ENCODE data around the gene ZNF423. TPM values are rescaled to one million over a fixed set of nuclear protein-coding genes. Genes with fewer than 3 reads are reported as not detected.
"Not testable (repeated sequence)": the region's sequence is repeated elsewhere in the genome, so short reads cannot be mapped to it uniquely, and the experiment has no call there.

Gene ZNF423
- total RNA-seq, 1 experiment from 2014 or later: not detected

DNA sequence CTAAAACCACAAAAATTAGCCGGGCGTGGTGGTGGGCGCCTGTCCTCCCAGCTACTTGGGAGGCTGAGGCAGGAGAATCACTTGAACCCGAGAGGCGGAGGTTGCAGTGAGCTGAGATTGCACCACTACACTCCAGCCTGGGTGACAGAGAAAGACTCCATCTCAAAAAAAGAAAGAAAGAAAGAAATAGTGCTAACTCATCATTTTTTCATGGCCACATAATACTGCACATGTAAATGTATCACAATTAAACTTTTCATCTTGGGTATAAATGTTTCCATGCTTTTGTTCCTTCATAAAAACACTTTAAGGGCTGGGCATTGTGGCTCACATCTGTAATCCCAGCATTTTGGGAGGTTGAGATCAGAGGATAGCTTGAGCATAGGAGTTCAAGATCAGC is 15.9 kb upstream of the ZNF423 start:
- DNase-seq (ENCODE audit: low read depth): not testable (repeated sequence)

DNA sequence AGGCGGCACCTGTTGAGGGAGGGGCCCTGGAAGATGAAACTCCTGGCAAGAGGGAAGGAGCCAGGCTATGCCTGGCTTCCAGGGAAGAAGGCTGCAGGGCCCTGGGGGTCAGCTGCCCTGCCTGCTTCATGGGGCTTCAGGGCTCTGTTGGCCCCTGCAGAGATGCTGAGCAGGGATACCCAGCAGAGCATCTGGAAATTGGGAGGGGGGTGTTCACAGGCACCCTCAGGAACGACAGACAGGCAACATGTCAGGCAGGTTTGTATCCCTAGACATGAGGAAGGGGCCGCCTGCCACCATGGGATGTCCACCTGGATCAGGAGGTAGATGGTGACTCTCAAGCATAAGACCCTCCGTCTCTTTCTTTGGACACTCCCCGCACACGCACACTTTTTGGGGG is 13.8 kb upstream of the ZNF423 start:
- no peak for DNase-seq (ENCODE audit: low read depth)

DNA sequence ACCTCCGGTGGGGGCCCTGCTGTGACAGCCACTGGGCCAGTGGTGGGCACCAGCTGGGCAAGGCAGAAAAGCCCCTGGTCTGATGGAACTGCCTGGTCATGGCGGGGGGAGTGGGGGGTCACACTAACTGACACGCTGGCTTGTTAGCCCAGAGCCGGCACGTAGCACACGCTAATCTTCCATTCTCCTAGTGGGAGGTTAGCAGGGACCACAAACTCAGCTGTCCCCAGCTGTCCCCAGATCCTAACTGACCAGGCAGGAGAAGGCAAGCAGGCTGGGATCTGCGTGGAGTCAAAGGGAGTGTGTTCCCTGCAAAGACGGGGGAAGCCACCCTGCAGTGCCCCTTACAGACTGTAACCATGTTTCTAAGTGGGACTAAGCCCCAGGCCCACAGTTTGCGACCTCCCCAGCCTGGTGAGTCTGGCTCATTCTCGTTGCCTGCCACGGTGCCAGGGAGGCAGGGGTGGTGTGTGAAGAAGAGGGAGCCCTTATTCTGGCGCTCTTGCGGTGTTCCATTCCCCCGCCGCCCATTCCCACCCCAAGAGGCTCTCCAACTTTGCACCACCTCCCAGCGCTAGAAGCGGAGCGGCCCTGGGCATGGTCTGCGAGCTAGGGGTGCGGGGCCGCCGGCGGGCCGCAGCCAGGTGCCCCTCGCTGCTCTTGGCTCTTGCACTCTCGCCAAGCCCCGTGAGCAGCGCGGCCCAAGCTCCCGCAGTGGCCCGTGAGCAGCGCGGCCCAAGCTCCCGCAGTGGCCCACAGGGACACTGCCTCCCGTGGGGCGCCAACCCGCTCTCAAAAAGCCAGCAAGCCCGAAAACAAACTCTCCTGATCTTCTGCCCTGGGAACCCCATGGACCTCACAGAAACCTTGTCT is 12.1 kb upstream of the ZNF423 start:
- DNase-seq (ENCODE audit: low read depth): no peak

DNA sequence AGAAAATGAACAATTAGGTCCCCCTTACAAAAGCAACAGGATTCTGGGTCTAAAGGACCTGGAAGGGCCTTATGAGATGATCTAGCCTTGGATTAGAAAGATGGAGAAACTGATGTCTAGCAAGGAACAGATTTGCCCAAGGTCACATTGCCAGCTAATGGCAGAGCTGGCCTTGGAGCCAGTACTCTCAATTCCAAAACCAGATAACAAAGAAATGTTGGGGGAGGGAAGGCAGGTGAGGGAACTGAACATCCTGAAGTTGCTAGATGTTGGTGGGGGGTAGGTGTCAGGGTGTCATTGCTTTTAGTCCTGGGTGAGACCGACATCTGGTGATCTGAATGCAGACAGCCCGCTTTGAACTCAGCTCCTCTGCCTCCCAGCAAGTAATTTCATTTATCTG is 11.3 kb upstream of the ZNF423 start:
- no peak for DNase-seq (ENCODE audit: low read depth)

DNA sequence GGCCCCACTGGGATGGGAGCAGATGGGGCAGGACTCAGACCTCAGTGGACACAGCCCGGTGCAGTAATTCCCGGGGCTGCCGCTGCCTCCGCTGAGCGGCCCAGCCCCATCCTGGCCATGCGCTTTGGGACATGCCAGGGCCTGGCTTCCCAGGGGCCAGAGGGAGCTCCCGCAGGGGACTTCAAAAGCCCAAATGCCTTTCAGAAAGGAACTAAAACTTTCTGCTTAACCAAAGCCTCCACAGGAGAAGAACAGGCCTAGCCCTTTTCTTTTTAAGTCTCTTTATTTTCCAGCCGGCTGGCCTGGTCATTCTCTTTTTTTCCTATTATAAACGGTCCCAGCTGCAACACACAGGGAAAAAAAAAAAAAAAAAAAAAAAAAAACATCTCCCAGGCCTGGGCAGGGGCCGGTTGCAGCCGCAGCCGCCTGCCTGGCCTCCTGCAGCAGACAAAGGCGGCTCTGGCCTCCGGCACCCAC is 10.7 kb upstream of the ZNF423 start:
- no peak for DNase-seq (ENCODE audit: low read depth)

DNA sequence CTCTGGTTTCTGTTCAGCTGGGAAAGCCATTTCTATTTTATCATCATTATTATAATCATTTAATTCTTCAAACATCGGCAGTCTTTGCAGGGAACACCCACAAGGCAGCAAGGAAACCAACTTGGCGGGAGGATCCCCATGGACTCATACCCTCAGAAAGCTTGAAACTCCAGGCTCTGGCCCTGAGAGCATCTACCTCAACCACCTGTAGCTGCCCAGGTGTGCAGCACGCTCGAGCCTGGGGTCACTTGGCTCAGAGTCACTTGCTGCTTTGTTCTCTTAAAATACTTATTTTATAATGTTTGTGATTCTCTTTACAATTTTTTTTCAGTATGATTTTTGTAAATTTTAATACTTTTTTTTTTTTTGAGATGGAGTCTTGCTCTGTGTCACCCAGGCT is 6.8 kb upstream of the ZNF423 start:
- no peak for DNase-seq (ENCODE audit: low read depth)

DNA sequence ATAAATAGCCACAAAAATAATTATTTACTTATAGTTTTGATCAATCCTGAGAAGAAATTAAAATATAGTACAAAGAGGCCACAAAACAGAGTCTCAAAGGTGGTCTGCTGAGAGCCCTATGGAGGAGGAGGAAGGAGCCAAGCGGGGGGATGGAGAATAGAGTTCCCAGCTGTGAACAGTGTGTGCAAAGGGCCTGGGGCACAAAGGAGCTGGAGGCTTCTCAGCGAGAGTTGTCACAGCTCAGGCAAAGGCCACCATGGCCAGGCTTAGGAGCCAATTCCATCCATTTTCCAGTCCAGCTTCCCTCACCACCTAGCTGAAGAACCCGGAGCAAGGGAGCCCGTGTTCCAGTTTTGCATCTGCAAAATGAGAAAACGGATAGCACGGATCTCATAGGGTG is 5.4 kb upstream of the ZNF423 start:
- DNase-seq (ENCODE audit: low read depth): no peak

DNA sequence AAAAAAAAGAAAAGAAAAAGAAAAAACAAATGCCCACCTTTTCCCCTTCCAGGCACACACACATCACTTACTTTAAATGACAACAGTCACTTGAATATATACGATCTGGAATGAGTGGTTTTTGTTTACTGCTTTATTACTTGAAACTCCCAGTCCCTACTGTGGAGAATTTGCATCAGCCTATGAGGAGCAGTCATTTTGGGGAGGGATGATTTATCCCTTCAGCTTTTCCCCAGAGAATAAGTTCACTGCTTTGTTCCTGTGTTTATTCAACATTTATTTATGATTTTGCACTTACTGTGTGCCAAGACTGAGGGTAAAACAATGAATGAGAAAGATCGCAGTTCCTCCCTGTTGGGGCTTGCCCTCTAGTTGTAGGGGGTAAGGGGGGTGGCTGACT is 4.7 kb upstream of the ZNF423 start:
- DNase-seq (ENCODE audit: low read depth): no peak

DNA sequence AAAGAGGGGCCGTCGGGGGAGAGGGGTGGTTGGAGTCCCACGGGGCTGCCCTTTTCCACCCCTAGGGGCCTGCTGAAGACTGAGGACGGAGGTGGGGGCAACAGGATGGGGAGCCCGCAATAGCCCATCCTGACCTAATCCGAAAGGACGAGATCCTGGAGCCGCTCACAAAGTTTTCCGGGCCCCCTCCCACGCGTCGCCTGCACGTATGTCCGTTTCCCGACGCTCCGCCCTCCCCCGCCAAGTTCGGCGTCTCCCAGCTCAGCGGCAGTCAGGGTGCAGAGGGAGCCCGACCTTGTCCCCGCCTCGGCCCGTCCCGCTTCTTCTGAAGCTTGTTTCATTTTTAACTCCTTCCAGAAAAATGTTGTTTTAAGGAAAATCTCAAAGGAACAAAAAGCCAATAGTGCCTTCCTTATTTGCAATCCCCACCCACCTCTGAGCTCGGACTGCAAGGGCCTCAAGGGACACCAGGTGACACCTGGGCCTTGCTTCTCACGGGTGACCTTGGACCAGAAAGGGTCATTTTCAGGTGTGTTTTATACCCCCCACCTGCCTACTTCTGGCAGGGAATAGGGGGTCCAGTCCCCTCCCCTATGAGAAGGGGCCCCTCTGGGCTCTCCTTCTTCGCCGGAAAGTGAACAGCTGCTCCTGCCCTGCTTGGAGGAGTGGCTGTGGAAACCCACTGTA is 3.4 kb upstream of the ZNF423 start:
- no peak for DNase-seq (ENCODE audit: low read depth)

DNA sequence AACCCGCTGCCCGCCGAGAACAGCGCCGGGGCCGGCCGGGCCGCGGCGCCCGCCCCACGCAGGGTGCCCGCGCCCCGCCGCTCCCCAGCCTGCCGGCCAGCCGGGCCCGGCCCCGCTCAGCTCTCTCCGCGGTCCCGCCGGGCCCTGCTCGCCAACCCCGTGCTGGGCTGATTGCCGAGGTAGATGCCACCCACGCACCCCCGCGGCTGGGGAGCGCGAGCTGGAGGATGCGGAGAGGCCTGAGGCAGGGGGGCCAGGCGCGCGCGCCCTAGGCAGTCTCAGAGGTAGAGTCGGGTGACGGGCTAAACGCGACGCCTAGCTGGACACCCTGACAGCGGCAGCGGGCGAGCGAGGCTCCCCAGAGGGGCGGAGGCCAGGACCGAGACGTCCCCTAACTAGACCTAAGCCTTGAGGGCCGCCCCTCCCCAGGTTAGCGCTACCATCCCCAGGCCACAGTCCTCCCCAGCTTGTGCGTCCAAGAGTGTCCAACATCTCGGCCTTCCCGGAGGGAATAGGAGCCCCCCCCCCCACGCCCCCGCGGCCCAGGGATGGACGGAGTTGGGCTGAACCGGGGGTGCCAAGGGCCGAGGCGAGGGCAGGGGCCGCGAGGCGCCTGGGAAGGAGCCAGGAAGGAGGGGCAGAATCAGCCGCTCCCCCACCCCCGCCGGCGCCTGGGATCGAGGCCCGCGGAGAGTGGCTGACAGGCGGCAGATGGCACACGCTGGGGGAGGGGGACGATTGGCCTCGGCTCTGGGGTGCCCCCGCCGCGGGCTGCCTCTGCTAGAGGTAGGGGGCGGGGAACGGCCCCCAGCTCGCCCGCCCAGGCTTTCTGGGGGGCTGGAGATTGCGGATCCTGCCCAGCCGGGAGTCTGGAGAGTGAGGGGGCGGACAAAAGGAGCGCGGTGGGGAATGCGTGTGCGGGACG is 2.5 kb upstream of the ZNF423 start:
- no peak for DNase-seq (ENCODE audit: low read depth)

DNA sequence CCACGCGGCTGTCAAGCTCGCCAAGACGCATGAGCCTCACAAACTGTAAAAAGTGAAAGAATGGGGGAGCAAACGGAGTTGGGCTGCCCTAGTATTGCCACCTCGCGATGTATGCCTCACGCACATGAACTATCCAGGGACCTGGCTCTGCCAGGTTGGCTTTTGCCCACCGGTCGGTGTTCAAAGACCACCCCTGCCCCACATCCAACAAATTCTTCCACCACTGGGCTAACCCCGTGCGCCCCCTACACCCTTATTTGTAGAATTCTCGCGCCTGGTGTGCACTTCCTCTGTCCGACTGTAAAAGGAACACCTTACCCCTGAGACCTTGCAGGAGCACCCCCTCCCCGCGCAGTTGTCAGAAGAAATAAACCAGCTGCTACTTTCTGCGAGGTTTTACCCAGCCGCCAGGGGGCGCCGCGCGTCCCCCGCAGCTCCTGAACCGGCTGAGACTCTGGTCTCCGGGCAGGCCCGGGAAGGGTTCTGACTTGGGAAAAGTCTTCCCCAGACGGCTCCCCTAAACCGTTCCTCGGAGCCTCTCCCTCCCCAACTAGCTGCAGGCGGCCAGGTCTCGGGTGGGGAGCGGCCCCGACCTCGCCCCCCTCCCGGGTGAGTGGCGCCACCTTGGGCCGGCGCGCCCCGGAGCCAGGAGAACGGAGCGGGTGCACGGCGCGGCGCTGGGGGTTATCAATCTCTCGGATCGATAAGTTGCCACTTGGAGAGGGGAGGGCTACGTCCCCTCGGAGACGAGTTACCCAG is 1.7 kb upstream of the ZNF423 start:
- peak; percentile 9 for DNase-seq (ENCODE audit: low read depth)

DNA sequence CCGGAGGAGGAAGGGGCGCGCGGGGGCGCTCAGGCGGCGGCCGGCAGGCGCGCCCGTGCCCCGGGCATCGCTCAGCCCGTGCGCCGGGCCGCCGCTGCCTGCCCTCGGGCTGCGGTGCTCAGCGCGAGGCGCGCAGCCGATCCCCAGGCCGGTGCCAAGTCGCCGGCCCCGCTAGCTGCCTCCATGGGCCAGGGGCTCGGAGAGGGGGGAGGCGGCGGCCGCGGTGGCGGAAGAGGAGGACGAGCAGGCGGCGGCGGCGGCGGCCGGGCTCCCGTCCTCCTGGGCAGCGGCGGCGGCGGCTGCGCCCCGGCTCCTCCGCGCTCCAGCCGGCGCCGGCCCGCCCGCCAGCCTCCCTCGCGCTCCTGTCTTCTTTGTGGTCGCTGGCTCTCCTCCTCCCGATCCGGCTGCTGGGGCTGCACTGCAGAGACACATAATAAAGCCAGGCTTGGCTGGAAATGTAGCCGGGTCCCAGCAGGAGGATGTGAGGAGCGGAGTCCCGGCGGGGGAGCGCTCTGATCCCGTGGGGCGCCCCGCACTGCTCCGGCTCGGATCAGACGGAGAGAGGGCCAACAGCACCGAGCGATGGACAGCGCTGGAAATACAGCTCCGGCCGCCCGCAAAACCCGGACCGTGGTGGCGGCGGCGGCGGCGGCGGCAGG is 889 bp upstream of the ZNF423 start:
- peak; percentile 51 for DNase-seq (ENCODE audit: low read depth)

DNA sequence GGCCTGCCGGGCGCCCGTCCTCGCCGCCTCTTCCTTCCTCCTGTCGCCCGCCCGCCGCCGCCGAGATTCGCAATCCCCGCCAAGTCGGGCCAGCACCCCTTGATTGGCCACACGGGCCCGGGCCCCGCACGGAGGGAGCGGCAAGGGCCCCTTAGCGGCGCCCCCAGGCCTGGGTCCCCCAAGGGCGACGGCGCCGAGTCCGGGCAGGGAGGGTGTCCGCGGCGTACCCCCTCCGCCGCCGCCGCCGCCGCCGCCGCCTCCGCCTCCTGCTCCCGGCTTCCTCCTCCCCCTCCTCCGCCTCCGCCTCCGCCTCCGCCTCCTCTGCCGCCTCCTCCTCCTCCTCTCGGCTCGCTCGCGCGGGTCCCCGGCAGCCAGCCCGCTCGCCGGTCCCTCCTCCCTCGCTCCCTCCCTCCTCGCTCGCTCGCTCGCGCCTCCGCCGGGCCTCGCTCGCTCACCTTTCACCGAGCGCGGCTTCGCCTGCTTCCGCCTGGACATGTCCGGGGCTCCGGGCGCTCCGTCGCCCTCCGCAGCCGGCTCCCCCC is 561 bp downstream of the ZNF423 start:
- peak; percentile 26 for DNase-seq (ENCODE audit: low read depth)

DNA sequence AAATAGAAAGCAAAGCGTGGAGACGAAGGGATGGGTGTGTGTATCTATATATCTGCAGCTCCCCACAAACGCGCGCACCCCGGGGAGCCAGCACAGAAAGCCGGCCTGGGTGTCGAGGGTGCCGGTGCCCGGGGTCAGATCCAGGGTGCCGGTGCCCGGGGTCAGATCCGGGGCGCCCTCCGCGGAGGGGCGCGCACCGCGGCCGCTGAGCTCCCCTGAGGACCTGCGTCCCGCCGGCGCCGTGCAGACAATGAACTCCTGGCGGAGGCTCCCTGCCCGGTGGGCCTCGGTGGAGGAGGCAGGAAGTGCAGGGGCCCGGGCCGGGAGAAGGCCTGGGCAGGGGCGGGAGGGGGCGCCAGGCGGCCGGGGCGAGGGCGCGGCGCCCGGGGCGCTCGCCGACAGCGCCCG is 1.1 kb downstream of the ZNF423 start:
- no peak for DNase-seq (ENCODE audit: low read depth)

DNA sequence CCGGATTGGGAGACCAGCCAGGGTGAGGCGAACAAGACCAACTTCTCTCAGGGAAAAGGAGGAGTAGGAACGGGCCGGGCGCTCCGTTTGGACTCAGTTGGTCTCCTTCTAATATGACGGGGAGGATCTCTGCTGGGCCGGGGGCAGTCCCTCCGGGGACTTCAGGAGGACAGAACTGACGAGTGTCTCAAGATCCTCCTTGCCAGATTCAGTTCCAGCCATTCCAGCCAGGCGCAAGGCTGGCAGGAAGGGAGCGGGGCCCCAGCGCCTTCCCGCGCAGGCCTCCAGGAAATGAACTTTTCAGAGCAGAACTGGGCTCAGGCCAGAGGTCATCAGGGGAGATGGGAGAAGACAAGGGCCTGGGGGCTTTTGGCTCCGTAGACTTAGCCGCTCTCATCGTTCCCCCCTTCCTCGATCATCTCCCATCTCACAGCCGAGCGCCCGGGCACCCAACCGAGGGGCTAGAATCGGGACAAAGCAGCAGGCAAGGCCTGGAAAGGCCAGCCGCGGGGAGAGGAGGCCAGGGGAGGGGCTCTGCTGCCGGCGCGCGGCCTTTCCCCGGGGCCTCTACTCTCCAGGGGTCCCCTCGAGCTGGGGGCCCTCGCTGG is 1.6 kb downstream of the ZNF423 start:
- no peak for DNase-seq (ENCODE audit: low read depth)

DNA sequence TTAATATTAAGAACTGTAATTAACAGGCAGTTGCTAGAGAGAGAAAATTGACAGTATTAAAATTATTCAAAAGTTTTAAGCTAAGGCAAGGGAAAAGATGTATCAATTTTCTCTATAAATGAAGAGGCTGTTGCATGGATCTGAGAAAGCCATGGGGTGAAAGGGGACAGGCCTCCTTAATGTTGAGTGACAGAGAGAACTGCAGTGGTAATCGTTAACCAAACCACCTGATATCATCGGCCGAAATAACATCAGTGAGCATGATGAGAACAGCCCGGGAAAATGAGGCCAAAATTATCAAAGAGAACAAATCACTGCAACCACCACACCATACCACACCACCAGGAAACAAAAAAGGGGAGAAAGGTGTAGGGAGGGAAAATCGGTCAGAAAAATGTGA is 3.6 kb downstream of the ZNF423 start:
- DNase-seq (ENCODE audit: low read depth): no peak

DNA sequence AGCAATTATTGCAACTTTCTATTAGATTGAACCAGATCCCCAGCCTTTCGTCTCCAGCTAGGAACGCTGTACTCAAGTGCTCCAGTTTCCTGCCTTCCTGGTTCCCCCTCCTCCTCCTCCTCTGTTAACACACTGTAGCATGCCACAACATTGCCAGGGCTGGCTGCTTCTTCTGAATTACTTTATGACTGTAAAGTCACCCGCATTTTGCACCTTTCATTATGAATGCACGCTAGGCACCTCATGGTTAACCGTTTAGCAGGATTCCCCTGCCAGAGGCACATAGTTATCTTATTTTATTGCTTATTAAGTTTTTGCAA is 4.5 kb downstream of the ZNF423 start:
- no peak for DNase-seq (ENCODE audit: low read depth)

DNA sequence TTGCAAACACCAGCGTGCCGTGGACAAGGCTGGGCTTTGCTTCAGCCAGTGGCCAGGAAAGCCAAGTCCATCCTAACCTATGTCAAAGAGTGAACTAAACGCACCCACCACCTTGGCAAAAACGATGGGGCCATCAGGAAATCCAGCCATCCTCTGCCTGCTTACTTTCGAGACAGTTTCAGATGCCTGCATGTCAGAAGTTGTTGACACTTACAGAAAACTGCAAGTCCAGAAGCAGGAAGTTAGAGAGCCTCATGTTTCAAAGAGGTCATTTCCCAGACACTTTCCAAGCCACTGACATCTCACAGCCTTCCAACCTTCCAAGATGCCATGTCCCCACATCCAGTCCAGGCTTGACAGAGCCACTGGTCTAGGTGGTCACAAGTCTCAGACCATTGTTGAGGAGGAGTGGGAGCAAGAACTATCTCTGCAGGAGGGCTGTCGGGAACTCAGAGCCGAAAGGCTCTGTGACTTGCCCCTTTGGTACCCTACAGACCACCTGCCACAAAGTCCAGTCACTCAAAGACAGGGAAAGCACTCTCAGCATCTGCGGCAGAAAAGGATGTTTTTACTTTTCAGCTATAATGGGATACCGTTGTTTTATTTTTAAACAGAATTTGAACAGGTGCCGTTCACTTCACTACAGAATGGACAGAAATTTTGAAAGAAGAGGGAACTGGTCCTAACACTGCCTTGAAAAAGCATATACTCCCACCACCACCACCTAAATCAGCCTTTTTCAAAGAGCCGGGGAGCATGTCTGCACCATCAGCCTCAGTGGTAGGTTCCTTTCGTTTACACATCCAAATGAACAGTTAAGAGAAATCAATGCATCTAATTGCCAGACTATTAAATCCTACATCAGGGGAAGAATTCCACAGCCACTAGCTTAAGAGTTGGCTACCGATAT is 5.1 kb downstream of the ZNF423 start:
- no peak for DNase-seq (ENCODE audit: low read depth)

DNA sequence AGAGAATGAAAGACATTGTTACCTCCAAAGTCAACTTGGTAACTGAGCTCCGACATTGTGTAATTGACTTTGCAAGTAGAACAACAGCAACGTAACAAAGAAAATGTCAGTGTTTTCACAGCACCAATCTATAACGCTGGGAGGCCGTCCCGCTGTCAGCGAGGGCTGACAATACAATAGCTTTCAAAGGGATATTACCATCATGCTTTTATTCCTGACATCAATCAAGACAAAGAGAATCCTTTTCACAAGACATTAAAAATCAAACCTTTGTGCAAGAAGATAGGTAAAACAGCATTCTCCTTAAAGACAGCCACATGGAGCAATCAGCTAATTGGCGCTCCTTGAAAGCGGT is 6.2 kb downstream of the ZNF423 start:
- DNase-seq (ENCODE audit: low read depth): no peak
